ENCODE measurements around the gene CERS6. TPM values are rescaled to one million over a fixed set of nuclear protein-coding genes. Genes with fewer than 3 reads are reported as not detected.

Gene CERS6
- total and polyA plus RNA-seq, 4 donors: 4.3 to 25.8 (median 13.6) TPM

GRCh38 chr2:168731616-168732015, 275.5 kb downstream of the CERS6 start:
- no peak overlapping the region for H3K4me3 ChIP-seq
- no peaks in the 10 kb centered on the region for H3K27me3 ChIP-seq (ENCODE audit: control insufficient read depth in 3 of 3, insufficient read depth in 3 of 3, low read length in 2 of 3)
- no peaks in the 10 kb centered on the region for H3K9me3 ChIP-seq (ENCODE audit: control insufficient read depth in 4 of 4, insufficient read depth in 3 of 4, low read length in 3 of 4)
- WGBS, 2 donors: 31 to 56% methylated on average over 3 of the region's 3 CpGs
- DNase-seq (no peak), ATAC-seq (ENCODE audit: insufficient read depth, low FRiP score) (no peak)
- H3K27ac ChIP-seq (ENCODE audit: low read depth in 1 of 2, low read length in 1 of 2): peak overlapping the region in 1 of 2 donors; percentile 39
- H3K4me1 ChIP-seq (ENCODE audit: control insufficient read depth in 5 of 5, insufficient read depth in 5 of 5, low read length in 5 of 5): peaks cover 0 to 11% (median 0%) of the 10 kb centered on the region in 5 donors
- no peak for TF ChIP-seq CTCF (IDR thresholded peaks at IDR 0.05; ENCODE audit: control extremely low read depth, extremely low read depth)
- H3K9ac ChIP-seq (ENCODE audit: insufficient read depth in 1 of 2, low read length in 2 of 2): no peak overlapping the region
- no peaks in the 10 kb centered on the region for H3K36me3 ChIP-seq (ENCODE audit: control insufficient read depth in 4 of 4, insufficient read depth in 4 of 4, low read length in 4 of 4)

GRCh38 chr2:168732100-168732499, 276.0 kb downstream of the CERS6 start:
- DNase-seq (no peak), ATAC-seq (ENCODE audit: insufficient read depth, low FRiP score) (no peak)
- Histone ChIP-seq H3K4me3 (no peak overlapping the region), H3K27me3 (ENCODE audit: control insufficient read depth in 3 of 3, insufficient read depth in 3 of 3, low read length in 2 of 3) (no peaks in the 10 kb centered on the region), H3K9me3 (ENCODE audit: control insufficient read depth in 4 of 4, insufficient read depth in 3 of 4, low read length in 3 of 4) (no peaks in the 10 kb centered on the region), H3K36me3 (ENCODE audit: control insufficient read depth in 4 of 4, insufficient read depth in 4 of 4, low read length in 4 of 4) (no peaks in the 10 kb centered on the region), H3K27ac (ENCODE audit: low read depth in 1 of 2, low read length in 1 of 2) (peak overlapping the region in 1 of 2 donors; percentile 39), H3K9ac (ENCODE audit: insufficient read depth in 1 of 2, low read length in 2 of 2) (no peak overlapping the region), H3K4me1 (ENCODE audit: control insufficient read depth in 5 of 5, insufficient read depth in 5 of 5, low read length in 5 of 5) (peaks cover 0 to 11% (median 0%) of the 10 kb centered on the region in 5 donors)
- WGBS, 2 donors: 88 to 89% methylated on average over 2 of the region's 2 CpGs
- no peak for TF ChIP-seq CTCF (IDR thresholded peaks at IDR 0.05; ENCODE audit: control extremely low read depth, extremely low read depth)

GRCh38 chr2:168732506-168732905, 276.4 kb downstream of the CERS6 start:
- no peaks in the 10 kb centered on the region for H3K9me3 ChIP-seq (ENCODE audit: control insufficient read depth in 4 of 4, insufficient read depth in 3 of 4, low read length in 3 of 4)
- no peaks in the 10 kb centered on the region for H3K27me3 ChIP-seq (ENCODE audit: control insufficient read depth in 3 of 3, insufficient read depth in 3 of 3, low read length in 2 of 3)
- DNase-seq (no peak), ATAC-seq (ENCODE audit: insufficient read depth, low FRiP score) (no peak)
- no peak overlapping the region for H3K4me3 ChIP-seq
- H3K36me3 ChIP-seq (ENCODE audit: control insufficient read depth in 4 of 4, insufficient read depth in 4 of 4, low read length in 4 of 4): no peaks in the 10 kb centered on the region
- no peak overlapping the region for H3K9ac ChIP-seq (ENCODE audit: insufficient read depth in 1 of 2, low read length in 2 of 2)
- no peak for TF ChIP-seq CTCF (IDR thresholded peaks at IDR 0.05; ENCODE audit: control extremely low read depth, extremely low read depth)
- no peak overlapping the region for H3K27ac ChIP-seq (ENCODE audit: low read depth in 1 of 2, low read length in 1 of 2)
- H3K4me1 ChIP-seq (ENCODE audit: control insufficient read depth in 5 of 5, insufficient read depth in 5 of 5, low read length in 5 of 5): peaks cover 0 to 11% (median 0%) of the 10 kb centered on the region in 5 donors

GRCh38 chr2:168734199-168734760, 278.2 kb downstream of the CERS6 start:
- Histone ChIP-seq H3K9ac (ENCODE audit: insufficient read depth in 1 of 2, low read length in 2 of 2) (no peak overlapping the region), H3K27me3 (ENCODE audit: control insufficient read depth in 3 of 3, insufficient read depth in 3 of 3, low read length in 2 of 3) (no peaks in the 10 kb centered on the region), H3K36me3 (ENCODE audit: control insufficient read depth in 4 of 4, insufficient read depth in 4 of 4, low read length in 4 of 4) (no peaks in the 10 kb centered on the region), H3K27ac (ENCODE audit: low read depth in 1 of 2, low read length in 1 of 2) (no peak overlapping the region), H3K4me1 (ENCODE audit: control insufficient read depth in 5 of 5, insufficient read depth in 5 of 5, low read length in 5 of 5) (peaks cover 0 to 11% (median 0%) of the 10 kb centered on the region in 5 donors), H3K9me3 (ENCODE audit: control insufficient read depth in 4 of 4, insufficient read depth in 3 of 4, low read length in 3 of 4) (no peaks in the 10 kb centered on the region), H3K4me3 (no peak overlapping the region)
- ATAC-seq (ENCODE audit: insufficient read depth, low FRiP score) (no peak), DNase-seq (no peak)
- TF ChIP-seq CTCF (IDR thresholded peaks at IDR 0.05; ENCODE audit: control extremely low read depth, extremely low read depth): no peak
- 93 to 94% methylated on average over 6 of the region's 6 CpGs for WGBS, 2 donors

All from lung (tissue), 12 donors.